GM18507 (cell line): Measurements from ENCODE around the gene FKBP11.

ENCODE experiments used
- DNase-seq: peaks from one replicate; pipeline ENCODE4 v3.0.0; 2011; ENCODE audit warnings: low read depth; ENCODE audit not compliant: insufficient read length; ENCODE audit errors: extremely low spot score
- FAIRE-seq: peaks from 2 replicates; lab custom pipeline; 2011; peaks lifted over from hg19 to GRCh38; lab: Jason Lieb, UNC

The FKBP11 gene

GRCh38 chr12:48873096-48873495, 52.2 kb downstream of the FKBP11 start:
- DNase-seq: no peak
- FAIRE-seq: no peak
